ENCODE results near the gene OCEL1.

OCEL1 gene

GRCh38 chr19:17220207-17220758 is 5.7 kb upstream of the OCEL1 start:
- TF ChIP-seq CTCF (IDR thresholded peaks at IDR 0.05): no peak
- TF ChIP-seq ZFX (IDR thresholded peaks at IDR 0.05; ENCODE audit: borderline replicate concordance): no peak
- no peak overlapping the region for H3K27ac ChIP-seq

GRCh38 chr19:17225053-17225452 is 973 bp upstream of the OCEL1 start:
- no peak for TF ChIP-seq ZFX (IDR thresholded peaks at IDR 0.05; ENCODE audit: borderline replicate concordance)
- TF ChIP-seq CTCF (IDR thresholded peaks at IDR 0.05): no peak
- peak overlapping the region; percentile 92; the same call in 1 of the 2 replicates for H3K27ac ChIP-seq

GRCh38 chr19:17227798-17228367 is 1.9 kb downstream of the OCEL1 start:
- TF ChIP-seq CTCF (IDR thresholded peaks at IDR 0.05): no peak
- TF ChIP-seq ZFX (IDR thresholded peaks at IDR 0.05; ENCODE audit: borderline replicate concordance): no peak
- H3K27ac ChIP-seq: peak overlapping the region; percentile 92

GRCh38 chr19:17229890-17230289 is 3.9 kb downstream of the OCEL1 start:
- TF ChIP-seq ZFX (IDR thresholded peaks at IDR 0.05; ENCODE audit: borderline replicate concordance) (no peak), CTCF (IDR thresholded peaks at IDR 0.05) (no peak)
- H3K27ac ChIP-seq: no peak overlapping the region

- no peak for TF ChIP-seq ZFX (IDR thresholded peaks at IDR 0.05; ENCODE audit: borderline replicate concordance)
- TF ChIP-seq CTCF (IDR thresholded peaks at IDR 0.05): no peak
- H3K27ac ChIP-seq: no peak overlapping the region
Observed at GRCh38 chr19:17232258-17232657, 6.2 kb downstream of the OCEL1 start.

- TF ChIP-seq CTCF (IDR thresholded peaks at IDR 0.05): no peak
- H3K27ac ChIP-seq: peak overlapping the region; percentile 90
Observed at GRCh38 chr19:17234911-17235299, 8.9 kb downstream of the OCEL1 start.

- H3K27ac ChIP-seq: peak overlapping the region; percentile 90
- TF ChIP-seq ZFX (IDR thresholded peaks at IDR 0.05; ENCODE audit: borderline replicate concordance) (no peak), CTCF (IDR thresholded peaks at IDR 0.05) (peak; percentile 84)
Observed at GRCh38 chr19:17235300-17235970, 9.4 kb downstream of the OCEL1 start.

Measured in 22Rv1 (cell line).